Endometrial microvascular endothelial cells (primary cell): Measurements from ENCODE around the gene DEAF1. TPM values are rescaled to one million over a fixed set of nuclear protein-coding genes. Genes with fewer than 3 reads are reported as not detected.
"Not testable (repeated sequence)": the region's sequence is repeated elsewhere in the genome, so short reads cannot be mapped to it uniquely, and the experiment has no call there.

Experiments
- in situ Hi-C: cut with HindIII; loops from 2 replicates; pipeline ENCODE4 v1.10.0; 2017; ENCODE audit warnings: low sequenced_read_pairs, low pct_unique_long_range_greater_than_20kb; ENCODE audit errors: inconsistent ontology term
- total RNA-seq: library from RNA; depleted of rRNA; stranded (reverse); fragments of >200 nt; gene quantifications from one replicate; pipeline ENCODE4 v1.2.3, GENCODE V29; 2015; ENCODE audit errors: inconsistent ontology term

The DEAF1 gene
- total RNA-seq, 1 donor from 2014 or later, result 28.2 TPM

DNA sequence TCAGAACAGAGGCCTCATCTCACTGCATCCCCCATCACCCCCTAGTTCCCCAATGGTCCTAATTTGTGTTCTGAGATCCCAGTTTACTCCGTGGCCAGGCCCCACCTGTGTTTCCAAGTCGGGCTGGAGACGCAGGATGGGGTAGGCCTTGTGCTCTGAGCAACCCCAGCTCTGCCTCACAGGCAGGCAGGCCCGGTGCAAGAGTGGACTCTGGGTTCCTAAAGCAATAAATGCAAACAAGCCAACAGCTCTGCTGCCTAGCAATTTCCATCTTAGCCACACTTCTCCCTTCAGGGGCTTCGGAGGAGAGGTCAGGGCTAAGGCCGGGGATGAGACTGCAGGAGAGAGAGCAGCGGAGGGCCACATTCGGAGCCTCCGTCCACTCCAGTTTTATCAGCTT is 8.5 kb upstream of the DEAF1 start:
- in situ Hi-C loops, result no loop called here

- in situ Hi-C loops, result no loop called here
These were observed 7.7 kb upstream of the DEAF1 start for GRCh38 chr11:702462-703461.

- in situ Hi-C loops, result no loop called here
These were observed 6.9 kb upstream of the DEAF1 start for GRCh38 chr11:701741-702461.

DNA sequence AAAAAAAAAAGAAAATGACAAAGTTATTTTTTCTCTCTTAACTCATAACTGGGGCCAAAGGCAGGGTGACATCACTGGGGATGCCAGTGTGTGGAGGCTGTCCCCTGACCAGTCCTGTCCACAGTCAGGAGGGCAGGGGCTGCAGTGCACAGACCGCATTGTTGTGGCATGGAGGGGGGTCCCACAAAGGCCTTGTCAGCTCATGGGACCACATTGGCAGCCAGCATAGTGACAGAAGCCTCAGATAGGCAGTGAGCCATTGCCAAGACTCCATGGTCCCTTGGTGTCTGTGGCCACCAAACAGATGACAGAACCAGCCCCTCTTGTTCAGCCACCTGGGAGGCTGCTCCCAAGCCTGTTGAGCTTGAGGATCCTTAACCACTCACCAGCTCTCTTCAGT is 4.7 kb upstream of the DEAF1 start:
- in situ Hi-C loops, result no loop called here

DNA sequence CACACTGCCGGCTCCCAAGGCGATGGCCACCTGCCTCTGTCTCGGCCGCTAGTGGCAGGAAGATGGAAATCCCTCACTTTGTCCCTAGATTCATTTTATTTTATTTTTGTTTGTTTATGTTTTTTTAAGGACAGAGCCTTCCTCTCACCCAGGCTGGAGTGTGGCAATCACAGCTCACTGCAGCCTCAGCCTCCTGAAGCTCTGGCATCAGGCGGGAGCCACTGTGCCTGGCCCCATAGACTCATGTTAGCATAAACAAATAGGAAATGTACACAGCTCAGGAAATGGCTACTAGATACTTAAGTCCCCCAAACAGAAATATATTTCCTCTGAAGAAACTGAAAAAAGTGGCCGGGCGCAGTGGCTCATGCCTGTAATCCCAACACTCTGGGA is 4.1 kb upstream of the DEAF1 start:
- in situ Hi-C loops, result no loop called here

DNA sequence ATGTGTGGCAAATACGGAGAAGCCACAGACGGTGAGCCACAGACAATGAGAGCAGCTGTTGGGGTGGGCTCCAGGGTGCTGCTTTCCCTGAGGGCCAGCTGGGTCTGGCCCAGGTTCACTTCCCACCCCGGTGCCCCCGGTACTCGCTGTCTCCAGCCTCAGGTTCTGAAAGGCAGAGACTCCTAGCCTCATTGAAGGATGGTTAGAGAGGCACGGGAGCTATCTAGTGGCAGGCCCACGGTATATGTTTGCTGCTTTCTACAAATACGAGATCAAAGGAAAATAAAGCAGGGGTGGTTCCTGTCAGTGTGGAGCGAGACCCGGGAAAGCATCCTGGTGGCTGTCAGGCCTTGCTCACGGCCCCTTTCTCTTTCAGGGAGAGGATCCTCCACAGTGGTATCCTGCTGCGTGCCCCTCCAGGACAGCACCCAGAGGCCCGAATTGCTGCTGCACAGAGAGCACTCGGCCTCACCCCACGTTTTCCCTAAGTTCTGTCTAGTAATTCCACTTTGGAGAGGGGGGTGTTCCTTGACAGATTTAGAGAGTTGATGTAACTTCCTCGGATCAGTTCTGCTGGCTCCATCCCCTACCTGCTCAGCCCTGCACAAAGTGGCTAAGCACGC is 3.6 kb upstream of the DEAF1 start:
- in situ Hi-C loops, result no loop called here

GRCh38 chr11:697811-698311 is 2.8 kb upstream of the DEAF1 start:
- in situ Hi-C loops, result no loop called here

GRCh38 chr11:696955-697491 is 2.0 kb upstream of the DEAF1 start:
- in situ Hi-C loops, result no loop called here

GRCh38 chr11:695538-696248 is 671 bp upstream of the DEAF1 start, which contains the start of gene TMEM80:
TMEM80 (plus strand) TSS chr11:695816; CDS start chr11:695828, 12 bp downstream.
- in situ Hi-C loops, result no loop called here

DNA sequence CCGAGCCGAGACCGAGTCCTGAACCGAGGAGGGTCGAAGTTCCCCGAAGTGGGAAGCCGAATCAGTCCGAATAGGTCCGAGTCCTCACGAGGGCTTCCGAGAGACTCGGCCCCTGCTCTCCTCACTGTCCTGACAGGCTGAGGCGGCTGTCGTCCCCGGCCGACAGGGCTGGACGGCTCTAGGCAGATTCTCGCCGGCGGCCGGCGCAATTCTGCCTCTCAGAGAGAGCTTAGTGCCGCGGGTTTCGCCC is 191 bp upstream of the DEAF1 start:
- in situ Hi-C loops, result no loop called here

DNA sequence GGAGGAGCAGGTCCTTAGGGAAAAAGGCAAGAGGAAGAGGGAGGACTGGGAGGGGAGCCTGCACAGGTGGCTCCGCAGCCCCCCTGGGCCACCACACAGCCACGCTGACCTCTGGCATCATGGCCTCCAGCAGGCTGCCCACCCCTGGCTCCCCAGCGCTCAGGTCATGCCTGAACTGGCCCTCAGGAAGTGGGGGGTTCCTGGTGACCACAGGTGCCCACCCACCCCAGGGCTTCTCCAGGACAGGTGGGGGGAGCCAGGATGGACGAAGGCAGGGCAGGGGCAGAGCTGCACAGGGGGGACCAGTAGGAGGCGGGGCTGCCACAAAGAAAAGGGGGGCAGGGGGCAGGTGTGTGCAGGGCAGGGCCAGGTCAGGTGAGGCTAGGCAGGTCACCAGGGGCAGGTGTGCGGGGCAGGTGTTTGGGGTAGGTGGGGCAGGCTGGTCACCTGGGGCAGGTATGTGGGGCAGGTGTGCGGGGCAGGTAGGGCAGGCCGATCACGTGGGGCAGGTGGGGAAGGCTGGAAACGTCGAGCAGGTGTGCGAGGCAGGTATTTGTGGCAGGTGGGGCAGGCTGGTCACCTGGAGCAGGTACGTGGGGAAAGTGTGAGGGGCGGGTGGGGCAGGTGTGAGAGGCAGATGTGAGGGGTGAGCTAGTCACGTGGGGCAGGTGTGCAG is 997 bp downstream of the DEAF1 start:
- in situ Hi-C loops, result no loop called here

DNA sequence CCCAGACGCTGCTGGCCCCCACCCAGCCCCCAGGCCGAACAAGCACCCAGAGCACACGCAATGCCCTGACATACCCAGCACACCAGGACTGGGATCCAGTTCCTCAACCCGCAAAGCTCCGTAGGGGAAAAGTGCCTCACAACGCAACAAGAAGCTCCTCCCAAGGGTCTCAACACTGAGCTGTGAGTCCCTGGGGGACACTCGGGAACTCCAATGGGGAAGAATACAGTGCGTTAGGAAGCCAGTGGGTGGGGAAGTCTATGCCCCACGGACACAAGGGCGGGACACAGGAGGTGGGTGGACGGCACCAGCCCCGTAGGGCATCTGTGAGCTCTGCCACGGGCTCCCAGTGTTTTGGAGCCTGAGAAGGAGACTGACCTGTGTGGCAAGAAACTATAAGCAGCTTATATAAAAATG is 1.6 kb downstream of the DEAF1 start:
- in situ Hi-C loops, result no loop called here

DNA sequence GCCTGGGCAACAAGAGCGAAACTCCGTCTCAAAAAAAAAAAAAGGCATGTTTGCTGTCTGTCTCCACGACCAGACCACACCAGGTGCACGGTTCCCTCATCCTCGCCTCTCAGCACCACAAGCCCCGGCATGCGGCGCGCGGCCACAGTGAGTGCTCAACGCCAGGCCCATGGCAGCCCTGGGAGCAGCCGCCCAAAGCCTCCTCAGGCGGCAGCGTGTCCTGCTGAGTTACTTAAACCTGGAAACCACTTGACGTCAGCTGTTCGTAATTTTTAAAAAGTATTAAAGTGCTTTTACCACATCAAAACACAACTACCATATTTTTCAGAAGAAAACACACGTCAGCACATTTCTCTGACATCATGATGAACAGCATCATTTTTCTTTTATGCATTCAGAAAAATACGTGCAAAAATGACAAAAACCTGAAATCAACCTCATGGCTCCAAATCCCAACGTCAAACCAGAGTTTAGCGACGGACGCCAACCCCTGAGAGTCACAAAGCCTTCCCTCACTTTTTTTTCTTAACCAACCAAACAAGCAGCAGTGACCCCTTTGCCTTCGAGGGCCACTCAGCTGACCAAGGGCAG is 2.1 kb downstream of the DEAF1 start:
- in situ Hi-C loops, result no loop called here

DNA sequence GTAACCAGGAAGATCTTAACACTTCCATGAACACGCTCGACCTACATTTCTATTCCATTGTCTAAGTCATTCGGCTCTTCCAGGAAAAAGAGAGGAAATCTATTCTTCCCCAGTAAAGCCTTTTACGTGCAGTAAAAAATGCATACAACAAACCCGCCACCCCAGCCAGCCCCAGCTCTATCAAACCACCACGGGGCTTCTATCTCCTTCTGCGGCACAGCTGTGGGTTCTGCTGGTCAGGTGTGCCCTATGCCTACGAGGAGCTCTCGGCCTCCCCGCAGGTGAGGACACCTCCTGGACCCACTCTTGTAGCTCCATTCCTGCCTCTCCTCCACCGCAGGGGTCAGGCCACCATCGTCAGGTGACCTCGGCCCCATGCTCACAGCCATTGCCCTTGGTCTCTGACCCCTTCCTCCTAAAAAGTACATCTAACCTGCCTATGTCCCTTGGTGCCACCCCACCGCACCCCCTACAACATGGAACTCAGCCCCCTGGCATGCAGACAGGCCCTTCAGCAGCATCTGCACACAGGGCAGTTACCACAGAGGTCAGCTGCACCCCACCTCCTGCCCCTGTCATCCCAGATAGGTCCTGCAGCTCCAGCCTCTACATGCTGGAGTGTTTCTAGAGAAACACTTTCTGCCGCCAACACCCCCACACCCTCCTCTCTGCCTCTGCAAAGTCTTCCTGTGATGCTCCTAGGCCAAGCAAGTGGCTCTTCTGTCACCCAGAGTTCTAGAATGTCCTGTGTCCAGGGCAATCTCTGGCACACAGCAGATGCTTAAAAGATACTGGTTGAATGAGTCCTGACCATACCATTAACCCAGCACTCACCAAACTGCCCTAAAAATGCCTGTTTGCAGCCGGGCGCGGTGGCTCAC is 3.1 kb downstream of the DEAF1 start:
- in situ Hi-C loops, result no loop called here

- in situ Hi-C loops, result no loop called here
These were observed 4.0 kb downstream of the DEAF1 start for GRCh38 chr11:690738-691633.

DNA sequence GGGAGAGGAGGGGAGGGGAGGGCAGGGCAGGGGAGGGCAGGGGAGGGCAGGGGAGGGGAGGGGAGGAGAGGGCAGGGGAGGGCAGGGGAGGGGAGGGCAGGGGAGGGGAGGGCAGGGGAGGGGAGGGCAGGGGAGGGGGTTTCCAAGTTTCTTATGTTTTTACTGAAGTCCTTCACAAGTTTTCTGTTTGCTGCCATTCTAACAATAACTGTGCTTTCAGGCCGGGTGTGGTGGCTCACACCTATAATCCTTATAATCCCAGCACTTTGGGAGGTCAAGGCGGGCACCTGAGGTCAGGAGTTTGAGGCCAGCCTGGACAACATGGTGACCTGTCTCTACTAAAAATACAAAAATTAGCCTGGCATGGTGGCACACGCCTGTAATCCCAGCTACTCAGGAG is 4.8 kb downstream of the DEAF1 start:
- in situ Hi-C loops, result not testable (repeated sequence)
